ENCODE results near the gene PRKAG2. TPM values are rescaled to one million over a fixed set of nuclear protein-coding genes. Genes with fewer than 3 reads are reported as not detected.

The PRKAG2 gene
- total and polyA plus RNA-seq, 2 of the 8 experiments (the other 6 are each of a cell fraction or from before 2014, with no cell fraction given) = 7.5 to 18.1 TPM

- TF ChIP-seq, protein P1, sequence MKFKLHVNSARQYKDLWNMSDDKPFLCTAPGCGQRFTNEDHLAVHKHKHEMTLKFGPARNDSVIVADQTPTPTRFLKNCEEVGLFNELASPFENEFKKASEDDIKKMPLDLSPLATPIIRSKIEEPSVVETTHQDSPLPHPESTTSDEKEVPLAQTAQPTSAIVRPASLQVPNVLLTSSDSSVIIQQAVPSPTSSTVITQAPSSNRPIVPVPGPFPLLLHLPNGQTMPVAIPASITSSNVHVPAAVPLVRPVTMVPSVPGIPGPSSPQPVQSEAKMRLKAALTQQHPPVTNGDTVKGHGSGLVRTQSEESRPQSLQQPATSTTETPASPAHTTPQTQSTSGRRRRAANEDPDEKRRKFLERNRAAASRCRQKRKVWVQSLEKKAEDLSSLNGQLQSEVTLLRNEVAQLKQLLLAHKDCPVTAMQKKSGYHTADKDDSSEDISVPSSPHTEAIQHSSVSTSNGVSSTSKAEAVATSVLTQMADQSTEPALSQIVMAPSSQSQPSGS (IDR thresholded peaks at IDR 0.05; ENCODE audit: low read length) = no peak
- TF ChIP-seq CEBPB (IDR thresholded peaks at IDR 0.05; ENCODE audit: low read depth, low read length) = no peak
Observed at GRCh38 chr7:151642746-151643145, 234.2 kb downstream of the PRKAG2 start (continued).

All from H1 (cell line).